ENCODE measurements around the gene EPGN. TPM values are rescaled to one million over a fixed set of nuclear protein-coding genes. Genes with fewer than 3 reads are reported as not detected.
"Not testable (repeated sequence)": the region's sequence is repeated elsewhere in the genome, so short reads cannot be mapped to it uniquely, and the experiment has no call there.

Gene EPGN
- total RNA-seq, 1 donor from 2014 or later, result 0.30 TPM

- Mint-ChIP-seq H3K4me3 (ENCODE audit: unreplicated experiment) (no peak overlapping the region), H3K27ac (ENCODE audit: unreplicated experiment) (no peak overlapping the region), H3K9me3 (ENCODE audit: unreplicated experiment) (peaks cover 15% of the 10 kb centered on the region), H3K4me1 (ENCODE audit: unreplicated experiment) (no peaks in the 10 kb centered on the region), H3K36me3 (ENCODE audit: unreplicated experiment) (no peaks in the 10 kb centered on the region), H3K27me3 (ENCODE audit: unreplicated experiment) (peaks cover 5% of the 10 kb centered on the region)
- TF ChIP-seq, protein P1, sequence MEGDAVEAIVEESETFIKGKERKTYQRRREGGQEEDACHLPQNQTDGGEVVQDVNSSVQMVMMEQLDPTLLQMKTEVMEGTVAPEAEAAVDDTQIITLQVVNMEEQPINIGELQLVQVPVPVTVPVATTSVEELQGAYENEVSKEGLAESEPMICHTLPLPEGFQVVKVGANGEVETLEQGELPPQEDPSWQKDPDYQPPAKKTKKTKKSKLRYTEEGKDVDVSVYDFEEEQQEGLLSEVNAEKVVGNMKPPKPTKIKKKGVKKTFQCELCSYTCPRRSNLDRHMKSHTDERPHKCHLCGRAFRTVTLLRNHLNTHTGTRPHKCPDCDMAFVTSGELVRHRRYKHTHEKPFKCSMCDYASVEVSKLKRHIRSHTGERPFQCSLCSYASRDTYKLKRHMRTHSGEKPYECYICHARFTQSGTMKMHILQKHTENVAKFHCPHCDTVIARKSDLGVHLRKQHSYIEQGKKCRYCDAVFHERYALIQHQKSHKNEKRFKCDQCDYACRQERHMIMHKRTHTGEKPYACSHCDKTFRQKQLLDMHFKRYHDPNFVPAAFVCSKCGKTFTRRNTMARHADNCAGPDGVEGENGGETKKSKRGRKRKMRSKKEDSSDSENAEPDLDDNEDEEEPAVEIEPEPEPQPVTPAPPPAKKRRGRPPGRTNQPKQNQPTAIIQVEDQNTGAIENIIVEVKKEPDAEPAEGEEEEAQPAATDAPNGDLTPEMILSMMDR (IDR thresholded peaks at IDR 0.05), result no peak
- no peak for DNase-seq (ENCODE audit: extremely low spot score, unreplicated experiment)
Measured at GRCh38 chr4:74338792-74339333, 30.6 kb downstream of the EPGN start.

DNA sequence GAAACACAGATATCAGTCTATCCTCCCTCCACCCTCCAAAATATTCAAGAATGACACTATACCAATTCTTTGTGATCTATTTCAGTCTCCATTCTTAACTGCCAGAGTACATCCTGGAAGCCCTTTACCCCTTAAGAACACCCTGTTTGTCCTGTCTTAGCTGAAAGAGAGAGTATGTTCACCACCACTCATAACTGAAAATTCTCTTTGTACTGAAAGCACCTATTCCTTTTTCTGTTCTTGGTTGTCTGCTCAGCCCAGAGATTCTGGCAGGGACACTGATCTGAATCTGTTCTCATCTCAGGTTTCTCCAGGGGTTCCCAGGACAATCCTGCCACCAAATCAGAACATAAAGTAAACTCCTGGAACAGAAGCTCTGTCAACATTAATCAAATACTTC, 31.2 kb downstream of the EPGN start:
- Mint-ChIP-seq H3K4me1 (ENCODE audit: unreplicated experiment) (no peaks in the 10 kb centered on the region), H3K27ac (ENCODE audit: unreplicated experiment) (no peak overlapping the region), H3K4me3 (ENCODE audit: unreplicated experiment) (no peak overlapping the region), H3K36me3 (ENCODE audit: unreplicated experiment) (no peaks in the 10 kb centered on the region), H3K9me3 (ENCODE audit: unreplicated experiment) (peaks cover 15% of the 10 kb centered on the region), H3K27me3 (ENCODE audit: unreplicated experiment) (no peaks in the 10 kb centered on the region)
- DNase-seq (ENCODE audit: extremely low spot score, unreplicated experiment), result no peak
- TF ChIP-seq, protein P1 (IDR thresholded peaks at IDR 0.05), result no peak

GRCh38 chr4:74340421-74340820, 32.2 kb downstream of the EPGN start:
- H3K27me3 Mint-ChIP-seq (ENCODE audit: unreplicated experiment); H3K4me3 Mint-ChIP-seq (ENCODE audit: unreplicated experiment); H3K27ac Mint-ChIP-seq (ENCODE audit: unreplicated experiment); DNase-seq (ENCODE audit: extremely low spot score, unreplicated experiment); H3K36me3 Mint-ChIP-seq (ENCODE audit: unreplicated experiment); H3K4me1 Mint-ChIP-seq (ENCODE audit: unreplicated experiment): not testable (repeated sequence)
- peaks cover 19% of the 10 kb centered on the region for H3K9me3 Mint-ChIP-seq (ENCODE audit: unreplicated experiment)

GRCh38 chr4:74344031-74344430, 35.8 kb downstream of the EPGN start:
- no peaks in the 10 kb centered on the region for H3K36me3 Mint-ChIP-seq (ENCODE audit: unreplicated experiment)
- H3K4me1 Mint-ChIP-seq (ENCODE audit: unreplicated experiment), result no peaks in the 10 kb centered on the region
- TF ChIP-seq, protein P1 (IDR thresholded peaks at IDR 0.05), result no peak
- no peak for DNase-seq (ENCODE audit: extremely low spot score, unreplicated experiment)
- peaks cover 28% of the 10 kb centered on the region for H3K9me3 Mint-ChIP-seq (ENCODE audit: unreplicated experiment)
- no peak overlapping the region for H3K4me3 Mint-ChIP-seq (ENCODE audit: unreplicated experiment)
- no peak overlapping the region for H3K27ac Mint-ChIP-seq (ENCODE audit: unreplicated experiment)
- peaks cover 28% of the 10 kb centered on the region for H3K27me3 Mint-ChIP-seq (ENCODE audit: unreplicated experiment)

DNA sequence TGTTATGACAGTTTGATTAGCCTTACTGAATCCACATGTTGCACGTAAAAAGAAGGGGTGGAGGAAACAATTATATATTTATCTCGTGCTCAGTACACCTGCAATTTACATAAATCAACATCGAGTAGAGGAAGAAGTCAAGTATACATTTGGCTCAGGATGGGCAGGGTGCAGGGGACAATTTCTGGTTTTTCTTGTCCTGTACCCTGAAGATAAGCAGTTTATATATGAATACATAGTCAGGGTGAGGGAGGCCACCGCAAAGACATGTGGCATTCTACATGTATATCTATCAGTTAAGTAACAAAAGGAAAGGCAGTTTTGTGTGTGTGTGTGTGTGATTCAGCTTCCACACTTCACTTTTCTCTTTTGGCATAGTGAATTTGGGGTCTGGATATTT, 45.6 kb downstream of the EPGN start:
- no peaks in the 10 kb centered on the region for H3K4me1 Mint-ChIP-seq (ENCODE audit: unreplicated experiment)
- H3K9me3 Mint-ChIP-seq (ENCODE audit: unreplicated experiment), result no peaks in the 10 kb centered on the region
- no peak overlapping the region for H3K27ac Mint-ChIP-seq (ENCODE audit: unreplicated experiment)
- no peaks in the 10 kb centered on the region for H3K36me3 Mint-ChIP-seq (ENCODE audit: unreplicated experiment)
- H3K27me3 Mint-ChIP-seq (ENCODE audit: unreplicated experiment), result peaks cover 50% of the 10 kb centered on the region
- DNase-seq (ENCODE audit: extremely low spot score, unreplicated experiment), result no peak
- H3K4me3 Mint-ChIP-seq (ENCODE audit: unreplicated experiment), result no peak overlapping the region
- TF ChIP-seq, protein P1 (IDR thresholded peaks at IDR 0.05), result no peak

GRCh38 chr4:74357965-74358364, 49.7 kb downstream of the EPGN start:
- H3K4me1 Mint-ChIP-seq (ENCODE audit: unreplicated experiment), result peaks cover 2% of the 10 kb centered on the region
- no peaks in the 10 kb centered on the region for H3K9me3 Mint-ChIP-seq (ENCODE audit: unreplicated experiment)

More at GRCh38 chr4:74357965-74358364, 49.7 kb downstream of the EPGN start:
- no peaks in the 10 kb centered on the region for H3K36me3 Mint-ChIP-seq (ENCODE audit: unreplicated experiment)
- H3K27ac Mint-ChIP-seq (ENCODE audit: unreplicated experiment), result no peak overlapping the region
- TF ChIP-seq, protein P1 (IDR thresholded peaks at IDR 0.05), result no peak
- H3K27me3 Mint-ChIP-seq (ENCODE audit: unreplicated experiment), result peaks cover 42% of the 10 kb centered on the region
- DNase-seq (ENCODE audit: extremely low spot score, unreplicated experiment), result no peak
- no peak overlapping the region for H3K4me3 Mint-ChIP-seq (ENCODE audit: unreplicated experiment)
